Measurements from ENCODE around the gene RIPOR3. TPM values are rescaled to one million over a fixed set of nuclear protein-coding genes. Genes with fewer than 3 reads are reported as not detected.

The RIPOR3 gene
- polyA plus RNA-seq, 1 of the 3 experiments (the other 2 are of a cell fraction), result 1.2 TPM

DNA sequence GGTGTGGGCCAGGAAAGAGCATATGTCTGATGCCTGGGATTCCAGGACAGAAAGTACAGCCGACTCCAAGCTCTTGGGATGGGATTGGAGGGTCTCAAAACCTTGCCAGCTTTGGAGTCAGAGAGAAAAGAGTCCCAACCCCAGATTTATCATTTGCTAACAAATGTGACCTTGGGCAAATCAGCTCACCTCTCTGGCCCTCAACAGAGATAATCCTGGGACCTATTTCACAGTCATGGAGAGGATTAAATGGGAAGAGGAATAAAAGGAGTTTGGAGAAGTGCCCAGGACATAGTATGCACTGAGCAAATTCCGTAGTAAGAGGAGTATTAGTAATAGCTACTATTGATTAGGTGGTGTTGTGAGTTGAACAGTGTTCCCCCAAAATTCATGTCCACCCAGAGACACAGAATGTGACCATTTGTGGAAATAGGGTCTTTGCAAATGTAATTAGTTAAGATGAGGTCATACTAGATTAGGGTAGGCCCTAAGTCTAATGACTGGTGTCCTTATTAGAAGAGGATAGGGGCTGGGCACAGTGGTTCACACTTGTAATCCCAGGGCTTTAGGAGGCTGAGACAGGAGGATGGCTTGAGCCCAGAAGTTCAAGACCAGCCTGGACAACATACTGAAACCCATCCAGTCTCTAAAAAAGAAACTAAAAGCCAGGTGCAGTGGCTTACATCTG, 17.1 kb downstream of the RIPOR3 start:
- WGBS (ENCODE audit: low lambda C conversion rate), result 50% methylated on average over 2 of the region's 2 CpGs
- H3K36me3 ChIP-seq (replicated peaks in 1 of 2; ENCODE audit: control insufficient read depth in 1 of 2, insufficient read depth in 2 of 2, low read length in 1 of 2), result no peaks in the 10 kb centered on the region
- TF ChIP-seq, protein P1, sequence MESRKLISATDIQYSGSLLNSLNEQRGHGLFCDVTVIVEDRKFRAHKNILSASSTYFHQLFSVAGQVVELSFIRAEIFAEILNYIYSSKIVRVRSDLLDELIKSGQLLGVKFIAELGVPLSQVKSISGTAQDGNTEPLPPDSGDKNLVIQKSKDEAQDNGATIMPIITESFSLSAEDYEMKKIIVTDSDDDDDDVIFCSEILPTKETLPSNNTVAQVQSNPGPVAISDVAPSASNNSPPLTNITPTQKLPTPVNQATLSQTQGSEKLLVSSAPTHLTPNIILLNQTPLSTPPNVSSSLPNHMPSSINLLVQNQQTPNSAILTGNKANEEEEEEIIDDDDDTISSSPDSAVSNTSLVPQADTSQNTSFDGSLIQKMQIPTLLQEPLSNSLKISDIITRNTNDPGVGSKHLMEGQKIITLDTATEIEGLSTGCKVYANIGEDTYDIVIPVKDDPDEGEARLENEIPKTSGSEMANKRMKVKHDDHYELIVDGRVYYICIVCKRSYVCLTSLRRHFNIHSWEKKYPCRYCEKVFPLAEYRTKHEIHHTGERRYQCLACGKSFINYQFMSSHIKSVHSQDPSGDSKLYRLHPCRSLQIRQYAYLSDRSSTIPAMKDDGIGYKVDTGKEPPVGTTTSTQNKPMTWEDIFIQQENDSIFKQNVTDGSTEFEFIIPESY (IDR thresholded peaks at IDR 0.05; ENCODE audit: borderline replicate concordance, low read depth), result no peak
- TF ChIP-seq CHD2 (IDR thresholded peaks at IDR 0.05; ENCODE audit: low read length, partially characterized antibody) (no peak), SIN3A (IDR thresholded peaks at IDR 0.05; ENCODE audit: borderline replicate concordance, low read depth, low read length) (no peak), TEAD4 (IDR thresholded peaks at IDR 0.05; ENCODE audit: borderline replicate concordance, insufficient read depth) (no peak)
- TF ChIP-seq, protein P2, sequence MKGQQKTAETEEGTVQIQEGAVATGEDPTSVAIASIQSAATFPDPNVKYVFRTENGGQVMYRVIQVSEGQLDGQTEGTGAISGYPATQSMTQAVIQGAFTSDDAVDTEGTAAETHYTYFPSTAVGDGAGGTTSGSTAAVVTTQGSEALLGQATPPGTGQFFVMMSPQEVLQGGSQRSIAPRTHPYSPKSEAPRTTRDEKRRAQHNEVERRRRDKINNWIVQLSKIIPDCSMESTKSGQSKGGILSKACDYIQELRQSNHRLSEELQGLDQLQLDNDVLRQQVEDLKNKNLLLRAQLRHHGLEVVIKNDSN (IDR thresholded peaks at IDR 0.05; ENCODE audit: borderline replicate concordance, low read depth), result no peak
- no peak for DNase-seq
- peaks cover 0 to 6% of the 10 kb centered on the region in 2 experiments; a peak in 1 of 4 replicates for H3K4me1 ChIP-seq (ENCODE audit: control insufficient read depth in 1 of 2, insufficient read depth in 2 of 2, low read depth in 1 of 2, low read length in 1 of 2)
- ChIA-PET POLR2A (interaction anchor here (0.5 kb wide), 1 partner anchor 15 kb away, joined by 3 read pairs; no protein-coding TSS in a partner anchor), CTCF (interaction anchor here (1.0 to 2.2 kb wide), 3 partner anchors 9 to 73 kb away, joined by 3 to 6 read pairs (median 3); no protein-coding TSS in a partner anchor)
- H3K4me2 ChIP-seq, result no peak overlapping the region
- H3K27me3 ChIP-seq (ENCODE audit: insufficient read depth), result no peaks in the 10 kb centered on the region
- no peak overlapping the region for H3K9ac ChIP-seq
- H3F3A ChIP-seq (replicated peaks; ENCODE audit: insufficient read depth), result no peaks in the 10 kb centered on the region
- H3K9me2 ChIP-seq, result no peaks in the 10 kb centered on the region
- H3K4me3 ChIP-seq (ENCODE audit: low read depth in 2 of 2, low read length in 1 of 2), result no peak overlapping the region
- H4K20me1 ChIP-seq (ENCODE audit: insufficient read depth), result no peaks in the 10 kb centered on the region
- H3K9me3 ChIP-seq, result no peaks in the 10 kb centered on the region
- no peak overlapping the region for H3K27ac ChIP-seq (ENCODE audit: low read depth in 2 of 2, low read length in 1 of 2)
- no peaks in the 10 kb centered on the region for H3K79me2 ChIP-seq (ENCODE audit: insufficient read depth)
- H2AFZ ChIP-seq (ENCODE audit: low read depth), result no peak overlapping the region

DNA sequence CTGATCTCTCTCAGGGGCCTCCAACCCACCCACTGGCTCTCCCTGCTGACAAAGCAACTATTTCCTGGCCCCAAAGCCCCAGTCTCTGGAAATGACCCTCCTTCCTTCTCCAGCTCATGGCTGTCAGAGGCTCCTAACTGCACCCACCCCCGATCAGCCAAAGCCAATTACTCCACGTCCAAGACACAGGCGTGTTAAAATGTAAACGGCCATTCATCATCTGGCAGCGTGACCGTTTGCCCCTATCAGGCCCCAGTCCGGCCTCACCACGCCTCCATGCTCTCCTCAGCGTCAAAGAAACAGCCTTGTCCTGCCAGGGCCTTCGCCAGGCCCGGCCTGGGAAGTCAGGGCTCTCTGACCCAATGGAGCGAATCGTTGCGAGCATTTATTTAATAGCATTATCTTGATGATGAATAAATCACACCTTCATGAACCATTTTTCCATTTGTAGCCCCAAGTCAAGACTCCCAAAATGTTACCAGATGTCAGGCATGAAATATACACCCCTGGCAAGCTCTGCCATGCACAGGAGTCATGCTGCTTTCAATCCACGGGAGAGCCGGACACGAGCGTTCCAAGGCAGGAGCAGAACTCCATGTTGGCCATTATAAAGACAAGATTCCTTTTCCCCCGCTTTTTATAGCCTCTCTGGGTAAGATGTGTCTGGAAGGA, 17.7 kb downstream of the RIPOR3 start:
- no peak overlapping the region for H3K27ac ChIP-seq (ENCODE audit: low read depth in 2 of 2, low read length in 1 of 2)
- no peaks in the 10 kb centered on the region for H3F3A ChIP-seq (replicated peaks; ENCODE audit: insufficient read depth)
- H3K9me3 ChIP-seq, result no peaks in the 10 kb centered on the region
- H4K20me1 ChIP-seq (ENCODE audit: insufficient read depth), result no peaks in the 10 kb centered on the region
- POLR2A ChIA-PET, result no interaction called here
- WGBS (ENCODE audit: low lambda C conversion rate), result 88% methylated on average over 19 of the region's 19 CpGs
- H3K9ac ChIP-seq, result no peak overlapping the region
- no peak overlapping the region for H3K4me3 ChIP-seq (ENCODE audit: low read depth in 2 of 2, low read length in 1 of 2)
- no peak for DNase-seq
- no peaks in the 10 kb centered on the region for H3K9me2 ChIP-seq
- CTCF ChIA-PET, result interaction anchor here (2.2 kb wide), 1 partner anchor 11 kb away, joined by 6 read pairs; no protein-coding TSS in a partner anchor
- no peak overlapping the region for H2AFZ ChIP-seq (ENCODE audit: low read depth)
- H3K4me1 ChIP-seq (ENCODE audit: control insufficient read depth in 1 of 2, insufficient read depth in 2 of 2, low read depth in 1 of 2, low read length in 1 of 2), result peaks cover 0 to 6% of the 10 kb centered on the region in 2 experiments; a peak in 1 of 4 replicates
- no peaks in the 10 kb centered on the region for H3K79me2 ChIP-seq (ENCODE audit: insufficient read depth)
- no peak overlapping the region for H3K4me2 ChIP-seq
- no peaks in the 10 kb centered on the region for H3K36me3 ChIP-seq (replicated peaks in 1 of 2; ENCODE audit: control insufficient read depth in 1 of 2, insufficient read depth in 2 of 2, low read length in 1 of 2)
- H3K27me3 ChIP-seq (ENCODE audit: insufficient read depth), result no peaks in the 10 kb centered on the region
- TF ChIP-seq TEAD4 (IDR thresholded peaks at IDR 0.05; ENCODE audit: borderline replicate concordance, insufficient read depth) (no peak), MEF2A (IDR thresholded peaks at IDR 0.05; ENCODE audit: borderline replicate concordance, low read depth) (no peak), CHD2 (IDR thresholded peaks at IDR 0.05; ENCODE audit: low read length, partially characterized antibody) (no peak), POLR2AphosphoS5 (IDR thresholded peaks at IDR 0.05; ENCODE audit: low read depth, low read length) (no peak), ELF1 (IDR thresholded peaks at IDR 0.05) (no peak), FOXJ3 (CRISPR knock-in tag; IDR thresholded peaks at IDR 0.05) (no peak), NFIC (IDR thresholded peaks at IDR 0.05; ENCODE audit: borderline replicate concordance) (no peak), FOXM1 (IDR thresholded peaks at IDR 0.05; ENCODE audit: low read depth) (no peak), EP300 (IDR thresholded peaks at IDR 0.05; ENCODE audit: borderline replicate concordance in 1 of 2, low read depth in 1 of 2, low read length in 1 of 2) (no peak), GATA2 (CRISPR knock-in tag; IDR thresholded peaks at IDR 0.05) (no peak), RFX5 (IDR thresholded peaks at IDR 0.05; ENCODE audit: low read length) (no peak)
- TF ChIP-seq, protein P3, sequence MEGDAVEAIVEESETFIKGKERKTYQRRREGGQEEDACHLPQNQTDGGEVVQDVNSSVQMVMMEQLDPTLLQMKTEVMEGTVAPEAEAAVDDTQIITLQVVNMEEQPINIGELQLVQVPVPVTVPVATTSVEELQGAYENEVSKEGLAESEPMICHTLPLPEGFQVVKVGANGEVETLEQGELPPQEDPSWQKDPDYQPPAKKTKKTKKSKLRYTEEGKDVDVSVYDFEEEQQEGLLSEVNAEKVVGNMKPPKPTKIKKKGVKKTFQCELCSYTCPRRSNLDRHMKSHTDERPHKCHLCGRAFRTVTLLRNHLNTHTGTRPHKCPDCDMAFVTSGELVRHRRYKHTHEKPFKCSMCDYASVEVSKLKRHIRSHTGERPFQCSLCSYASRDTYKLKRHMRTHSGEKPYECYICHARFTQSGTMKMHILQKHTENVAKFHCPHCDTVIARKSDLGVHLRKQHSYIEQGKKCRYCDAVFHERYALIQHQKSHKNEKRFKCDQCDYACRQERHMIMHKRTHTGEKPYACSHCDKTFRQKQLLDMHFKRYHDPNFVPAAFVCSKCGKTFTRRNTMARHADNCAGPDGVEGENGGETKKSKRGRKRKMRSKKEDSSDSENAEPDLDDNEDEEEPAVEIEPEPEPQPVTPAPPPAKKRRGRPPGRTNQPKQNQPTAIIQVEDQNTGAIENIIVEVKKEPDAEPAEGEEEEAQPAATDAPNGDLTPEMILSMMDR (IDR thresholded peaks at IDR 0.05), result no peak
- TF ChIP-seq, protein P4, sequence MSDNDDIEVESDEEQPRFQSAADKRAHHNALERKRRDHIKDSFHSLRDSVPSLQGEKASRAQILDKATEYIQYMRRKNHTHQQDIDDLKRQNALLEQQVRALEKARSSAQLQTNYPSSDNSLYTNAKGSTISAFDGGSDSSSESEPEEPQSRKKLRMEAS (IDR thresholded peaks at IDR 0.05; ENCODE audit: low read depth), result no peak
- TF ChIP-seq, protein P5, sequence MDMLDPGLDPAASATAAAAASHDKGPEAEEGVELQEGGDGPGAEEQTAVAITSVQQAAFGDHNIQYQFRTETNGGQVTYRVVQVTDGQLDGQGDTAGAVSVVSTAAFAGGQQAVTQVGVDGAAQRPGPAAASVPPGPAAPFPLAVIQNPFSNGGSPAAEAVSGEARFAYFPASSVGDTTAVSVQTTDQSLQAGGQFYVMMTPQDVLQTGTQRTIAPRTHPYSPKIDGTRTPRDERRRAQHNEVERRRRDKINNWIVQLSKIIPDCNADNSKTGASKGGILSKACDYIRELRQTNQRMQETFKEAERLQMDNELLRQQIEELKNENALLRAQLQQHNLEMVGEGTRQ (IDR thresholded peaks at IDR 0.05; ENCODE audit: borderline replicate concordance, low read depth, low read length), result no peak
- TF ChIP-seq, protein P6, sequence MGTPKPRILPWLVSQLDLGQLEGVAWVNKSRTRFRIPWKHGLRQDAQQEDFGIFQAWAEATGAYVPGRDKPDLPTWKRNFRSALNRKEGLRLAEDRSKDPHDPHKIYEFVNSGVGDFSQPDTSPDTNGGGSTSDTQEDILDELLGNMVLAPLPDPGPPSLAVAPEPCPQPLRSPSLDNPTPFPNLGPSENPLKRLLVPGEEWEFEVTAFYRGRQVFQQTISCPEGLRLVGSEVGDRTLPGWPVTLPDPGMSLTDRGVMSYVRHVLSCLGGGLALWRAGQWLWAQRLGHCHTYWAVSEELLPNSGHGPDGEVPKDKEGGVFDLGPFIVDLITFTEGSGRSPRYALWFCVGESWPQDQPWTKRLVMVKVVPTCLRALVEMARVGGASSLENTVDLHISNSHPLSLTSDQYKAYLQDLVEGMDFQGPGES (IDR thresholded peaks at IDR 0.05; ENCODE audit: low read depth, low read length), result no peak

All from SK-N-SH (cell line).